Adrenal gland (tissue), 12 donors: ENCODE results near the gene ENTPD8. TPM values are rescaled to one million over a fixed set of nuclear protein-coding genes. Genes with fewer than 3 reads are reported as not detected.

Experiments used
- DNase-seq, 7 donors: peaks; one replicate each; pipeline ENCODE4 v3.0.0-alpha.2; 2019 to 2020
- H3K27ac ChIP-seq, 5 donors: fragments of 200-600 bp; sonication (generic) in 4 of 5; 1 replicate in 3 of 5; 2 replicates in 2 of 5; pipeline versions ENCODE4 v1.5.1 to v1.8.0; 2016 to 2020; ENCODE audit warnings: mild to moderate bottlenecking in 1 of 5
- H3K27me3 ChIP-seq: fragments of 200-600 bp; 2 replicates; pipeline ENCODE4 v1.8.0; 2021
- H3K36me3 ChIP-seq, 2 donors: fragments of 200-600 bp; replicated peaks in 1 of 2; 1 replicate in 1 of 2; 2 replicates in 1 of 2; pipeline versions ENCODE4 v1.5.1 to v1.8.0; 2018 to 2022
- H3K4me1 ChIP-seq, 2 donors: fragments of 200-600 bp; replicated peaks in 1 of 2; 1 replicate in 1 of 2; 2 replicates in 1 of 2; pipeline versions ENCODE4 v1.5.1 to v1.8.0; 2018 to 2021
- H3K4me3 ChIP-seq, 4 donors: fragments of 200-600 bp; sonication (generic) in 3 of 4; one replicate each; pipeline ENCODE4 v1.5.1; 2016 to 2018
- H3K9me3 ChIP-seq, 3 donors: fragments of 200-600 bp; sonication (generic) in 1 of 3; replicated peaks in 1 of 3; 1 replicate in 2 of 3; 2 replicates in 1 of 3; pipeline versions ENCODE4 v1.5.1 to v1.8.0; 2016 to 2021
- CTCF ChIP-seq, 6 experiments: fragments of 450-650 bp in 4 of 6; fragments of 200-600 bp in 2 of 6; sonication (generic) in 1 of 6; IDR thresholded peaks; 1 replicate in 5 of 6; 2 replicates in 1 of 6; pipeline versions ENCODE4 v1.5.1 to v1.8.0; 2016 to 2021; ENCODE audit warnings: antibody characterized with exemption in 6 of 6, mild to moderate bottlenecking in 2 of 6, moderate library complexity in 1 of 6
- POLR2A ChIP-seq, 2 donors: fragments of 450-650 bp; IDR thresholded peaks; one replicate each; pipeline ENCODE4 v1.6.1; 2017; ENCODE audit warnings: antibody characterized with exemption in 2 of 2, mild to moderate bottlenecking in 2 of 2, moderate library complexity in 1 of 2
- WGBS, 4 donors: extraction: QIAGEN DNeasy Blood & Tissue Kit in 2 of 4; methylation state at CpG; one replicate each; pipeline versions ENCODE4 v1.1.5 to v1.1.7; 2013 to 2017; 5-methylcytosine and 5-hydroxymethylcytosine counted together
- intact Hi-C, 2 donors: fragments of 100-400 bp; cut with DNase I; formaldehyde crosslinking; loops; one replicate each; pipeline versions ENCODE4 v1.14.1 to v1.15.0; 2022 to 2023
- polyA plus RNA-seq, 3 donors: library from polyadenylated mRNA; stranded (reverse); fragments of 200-250 nt in 2 of 3; fragments of 350-450 nt in 1 of 3; fragmentation: Illumina TruSeq in 1 of 3; extraction: RNeasy Lipid Tissue Mini Kit (QIAGEN cat#74804) in 1 of 3; gene quantifications; one replicate each; pipeline ENCODE4 v1.2.3, GENCODE V29; 2013 to 2014
- total RNA-seq, 9 donors: library from RNA; depleted of rRNA in 4 of 9; stranded (reverse); fragments of >200 nt in 4 of 9; fragments of 120-200 nt in 1 of 9; fragmentation: NEBNext Ultra II Directional in 1 of 9; extraction: Animal tissue kit (Norgen Biotek cat#: 25700) in 1 of 9; gene quantifications; one replicate each; pipeline versions ENCODE4 v1.1.0 to v1.2.4, GENCODE V29; 2013 to 2023
- donor health status: healthy with polysubstance abuse.
- donor health status: Bipolar disorder and iron deficiency.
- donor health status: DM: yes; HTN: yes; CAD: no.
- donor health status: DM: no; HTN: no; CAD: no.
- donor health status: DM: no; HTN: no; CAD: no.
- donor health status: DM: yes; HTN: yes; CAD: no.

The ENTPD8 gene
- total and polyA plus RNA-seq, 12 donors = 0.14 to 0.20 (median 0.17) TPM; not detected in 6

- 39 to 97% (median 64%) methylated on average over 10 to 31 of the region's 31 CpGs for WGBS, 4 donors
- no peaks in the 10 kb centered on the region for H3K36me3 ChIP-seq
- no peaks in the 10 kb centered on the region for H3K9me3 ChIP-seq
- H3K4me3 ChIP-seq = peak overlapping the region in 2 of 4 donors; percentile 10 to 54
- peak overlapping the region in 2 of 5 donors; percentile 11 to 26 for H3K27ac ChIP-seq
- peak in 5 of 7 donors; percentile 56 to 78 (median 64) for DNase-seq
- H3K4me1 ChIP-seq = peaks cover 28 to 31% of the 10 kb centered on the region in 2 donors
- TF ChIP-seq POLR2A (IDR thresholded peaks at IDR 0.05) (peak in 1 of 2 donors; percentile 30), CTCF (IDR thresholded peaks at IDR 0.05) (no peak)
- intact Hi-C loops = loop anchor here (2.0 to 5.0 kb wide), 2 partner anchors 110 to 111 kb away; no protein-coding TSS in a partner anchor
- H3K27me3 ChIP-seq = no peaks in the 10 kb centered on the region
These were observed 33.4 kb downstream of the ENTPD8 start for GRCh38 chr9:137407590-137408300.

- H3K4me1 ChIP-seq = peaks cover 24 to 25% of the 10 kb centered on the region in 2 donors
- H3K9me3 ChIP-seq = no peaks in the 10 kb centered on the region
- H3K4me3 ChIP-seq = peak overlapping the region in 2 of 4 donors; percentile 10 to 54
- H3K36me3 ChIP-seq = no peaks in the 10 kb centered on the region
- peak; percentile 44 to 94 (median 70) for TF ChIP-seq CTCF (IDR thresholded peaks at IDR 0.05)
- TF ChIP-seq POLR2A (IDR thresholded peaks at IDR 0.05) = no peak
- peak; percentile 61 to 81 (median 74) for DNase-seq
- 2 to 3% (median 2%) methylated on average over 9 to 61 of the region's 63 CpGs for WGBS, 4 donors
- H3K27ac ChIP-seq = peak overlapping the region in 2 of 5 donors; percentile 17 to 26
- H3K27me3 ChIP-seq = no peaks in the 10 kb centered on the region
- intact Hi-C loops = loop anchor here (2.0 to 5.0 kb wide), 2 partner anchors 110 kb away; no protein-coding TSS in a partner anchor
These were observed 34.1 kb downstream of the ENTPD8 start for GRCh38 chr9:137406876-137407589.

GRCh38 chr9:137406085-137406760 lies 34.9 kb downstream of the ENTPD8 start:
- H3K27ac ChIP-seq = no peak overlapping the region
- DNase-seq = no peak

More at GRCh38 chr9:137406085-137406760, 34.9 kb downstream of the ENTPD8 start:
- Histone ChIP-seq H3K4me1 (peaks cover 16 to 19% of the 10 kb centered on the region in 2 donors), H3K4me3 (peak overlapping the region in 1 of 4 donors; percentile 54), H3K36me3 (no peaks in the 10 kb centered on the region), H3K9me3 (no peaks in the 10 kb centered on the region), H3K27me3 (no peaks in the 10 kb centered on the region)
- WGBS, 4 donors = 45 to 62% (median 56%) methylated on average over 12 to 20 of the region's 20 CpGs
- intact Hi-C loops = loop anchor here (2.0 to 5.0 kb wide), 2 partner anchors 109 kb away; no protein-coding TSS in a partner anchor
- TF ChIP-seq CTCF (IDR thresholded peaks at IDR 0.05) = no peak
- no peak for TF ChIP-seq POLR2A (IDR thresholded peaks at IDR 0.05)
